ENCODE measurements around the gene MYCBPAP.

MYCBPAP gene

GRCh38 chr17:50527155-50527762 lies 19.0 kb downstream of the MYCBPAP start:
- no peaks in the 10 kb centered on the region for H3K36me3 ChIP-seq (replicated peaks)
- in situ Hi-C loops (cut with HindIII; ENCODE audit: low pct_ligation_motif_present, low sequenced_read_pairs), result no loop called here
- H3K27ac ChIP-seq, result no peak overlapping the region

GRCh38 chr17:50527949-50528474 lies 19.8 kb downstream of the MYCBPAP start:
- no peak for DNase-seq
- no peak overlapping the region for H3K4me3 ChIP-seq (ENCODE audit: low read depth, low read length)
- H3K27ac ChIP-seq, result no peak overlapping the region
- TF ChIP-seq CTCF (IDR thresholded peaks at IDR 0.05; ENCODE audit: low read depth, low read length, missing control alignments), result no peak
- peaks cover 14% of the 10 kb centered on the region for H3K27me3 ChIP-seq (replicated peaks)
- H3K36me3 ChIP-seq (replicated peaks), result no peaks in the 10 kb centered on the region
- in situ Hi-C loops (cut with HindIII; ENCODE audit: low pct_ligation_motif_present, low sequenced_read_pairs), result no loop called here

More at GRCh38 chr17:50527155-50527762, 19.0 kb downstream of the MYCBPAP start:
- DNase-seq, result no peak
- H3K27me3 ChIP-seq (replicated peaks), result peaks cover 6% of the 10 kb centered on the region
- no peak for TF ChIP-seq CTCF (IDR thresholded peaks at IDR 0.05; ENCODE audit: low read depth, low read length, missing control alignments)
- H3K4me3 ChIP-seq (ENCODE audit: low read depth, low read length), result no peak overlapping the region

DNA sequence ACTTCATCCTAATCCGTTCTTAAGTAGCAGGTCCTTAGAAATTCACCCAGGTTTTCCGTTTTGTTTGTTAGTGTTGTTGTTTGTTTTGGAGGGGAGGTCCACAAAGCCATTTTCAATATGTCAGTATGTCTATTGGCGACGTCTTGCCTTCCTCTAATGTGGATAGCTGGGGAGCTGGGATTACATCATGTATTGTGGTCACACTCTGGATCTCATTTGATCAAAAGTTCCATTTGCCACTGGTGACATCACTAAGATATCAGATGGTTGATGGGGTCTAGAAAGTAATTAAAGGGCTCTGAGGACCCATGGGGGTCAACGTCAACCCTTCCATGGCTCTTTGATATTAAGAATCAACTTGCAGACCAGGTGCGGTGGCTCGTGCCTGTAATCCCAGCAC lies 21.6 kb downstream of the MYCBPAP start:
- no peaks in the 10 kb centered on the region for H3K36me3 ChIP-seq (replicated peaks)
- no peak for DNase-seq
- H3K27ac ChIP-seq, result no peak overlapping the region
- in situ Hi-C loops (cut with HindIII; ENCODE audit: low pct_ligation_motif_present, low sequenced_read_pairs), result no loop called here
- TF ChIP-seq CTCF (IDR thresholded peaks at IDR 0.05; ENCODE audit: low read depth, low read length, missing control alignments), result no peak
- H3K27me3 ChIP-seq (replicated peaks), result peaks cover 20% of the 10 kb centered on the region
- no peak overlapping the region for H3K4me3 ChIP-seq (ENCODE audit: low read depth, low read length)

GRCh38 chr17:50531428-50532025 lies 23.3 kb downstream of the MYCBPAP start:
- DNase-seq, result no peak
- TF ChIP-seq CTCF (IDR thresholded peaks at IDR 0.05; ENCODE audit: low read depth, low read length, missing control alignments), result no peak
- Histone ChIP-seq H3K27ac (no peak overlapping the region), H3K27me3 (replicated peaks) (peaks cover 20% of the 10 kb centered on the region), H3K36me3 (replicated peaks) (no peaks in the 10 kb centered on the region), H3K4me3 (ENCODE audit: low read depth, low read length) (no peak overlapping the region)
- in situ Hi-C loops (cut with HindIII; ENCODE audit: low pct_ligation_motif_present, low sequenced_read_pairs), result no loop called here

DNA sequence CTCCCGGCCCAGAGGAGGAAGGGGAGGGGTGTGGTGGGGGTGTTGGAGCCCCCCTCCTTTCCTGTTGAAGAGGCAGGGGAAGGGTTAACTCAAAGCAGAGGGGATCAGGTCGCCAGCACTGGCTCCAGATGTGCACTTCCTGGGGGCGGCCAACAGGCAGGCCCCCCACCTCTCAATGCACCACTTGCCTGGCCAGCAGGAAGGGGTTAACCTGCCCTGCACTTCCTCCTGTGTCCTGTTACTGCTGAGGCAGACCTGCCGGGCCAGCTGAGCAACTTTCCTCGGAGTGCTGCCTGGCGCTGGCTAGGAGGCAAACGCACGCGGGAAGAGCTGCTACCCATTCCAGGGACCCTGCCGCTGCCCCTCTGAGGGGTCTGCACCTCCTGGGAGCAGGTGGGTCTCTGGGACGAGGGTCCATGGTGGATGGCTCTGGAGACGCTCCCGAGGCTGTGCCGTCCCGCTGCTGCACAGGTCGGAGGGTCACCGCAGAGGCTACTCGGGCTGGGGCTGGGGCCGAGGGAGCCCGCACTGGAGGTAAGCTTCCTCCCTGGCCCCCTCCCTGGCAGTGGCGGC lies 24.3 kb downstream of the MYCBPAP start, which contains the start of gene EPN3:
Gene EPN3 (plus strand): TSS at position 284 of the 573 bp plus-strand sequence. CDS start 3,822 bp downstream, outside the sequence.
- Histone ChIP-seq H3K27ac (no peak within 1 kb of the TSS), H3K36me3 (replicated peaks) (no peaks in the 10 kb centered on the region), H3K27me3 (replicated peaks) (peaks cover 20% of the 10 kb centered on the region), H3K4me3 (ENCODE audit: low read depth, low read length) (no peak within 1 kb of the TSS)
- no peak for DNase-seq
- peak; percentile 9 for TF ChIP-seq CTCF (IDR thresholded peaks at IDR 0.05; ENCODE audit: low read depth, low read length, missing control alignments)
- in situ Hi-C loops (cut with HindIII; ENCODE audit: low pct_ligation_motif_present, low sequenced_read_pairs), result no loop called here
